ENCODE measurements around the gene CDS2. TPM values are rescaled to one million over a fixed set of nuclear protein-coding genes. Genes with fewer than 3 reads are reported as not detected.

CDS2 gene
- total RNA-seq, 1 experiment from 2014 or later, result 37.5 TPM

- TF ChIP-seq POLR2AphosphoS5 (IDR thresholded peaks at IDR 0.05; ENCODE audit: low read depth, low read length) (no peak), EZH2 (IDR thresholded peaks at IDR 0.05) (no peak), TCF7L2 (IDR thresholded peaks at IDR 0.05; ENCODE audit: borderline replicate concordance, extremely low read depth, insufficient read depth, insufficient read length) (no peak), REST (IDR thresholded peaks at IDR 0.05; ENCODE audit: low read depth) (no peak), RAD21 (IDR thresholded peaks at IDR 0.05; ENCODE audit: low read depth) (no peak), SIN3A (IDR thresholded peaks at IDR 0.05; ENCODE audit: low read depth) (no peak), CBX3 (IDR thresholded peaks at IDR 0.05; ENCODE audit: low read depth) (no peak), FOSL1 (IDR thresholded peaks at IDR 0.05; ENCODE audit: low read depth) (no peak), SP1 (IDR thresholded peaks at IDR 0.05; ENCODE audit: low read depth) (no peak), POLR2A (IDR thresholded peaks at IDR 0.05; ENCODE audit: borderline replicate concordance, extremely low read depth, insufficient read depth, insufficient read length) (no peak), ZNF274 (IDR thresholded peaks at IDR 0.05; ENCODE audit: low read depth, low read length) (no peak), YY1 (IDR thresholded peaks at IDR 0.05; ENCODE audit: extremely low read depth, insufficient replicate concordance, low read depth, low read length) (no peak)
- H3K4me3 ChIP-seq (replicated peaks in 1 of 2; ENCODE audit: low read depth in 1 of 2, low read length in 2 of 2), result no peak overlapping the region
- H3K9ac ChIP-seq (ENCODE audit: low read length), result no peak overlapping the region
- no peak overlapping the region for H3K4me2 ChIP-seq (ENCODE audit: low read length)
- CTCF ChIA-PET, result no interaction called here
- ATAC-seq (no peak), DNase-seq (ENCODE audit: low read depth, low spot score) (no peak)
- POLR2A ChIA-PET, result interaction anchor here (2.2 kb wide), 1 partner anchor 14 kb away, joined by 5 read pairs; the partner anchor contains the start of gene CDS2
- H4K20me1 ChIP-seq (ENCODE audit: insufficient read depth), result no peaks in the 10 kb centered on the region
- H2AFZ ChIP-seq (ENCODE audit: low read depth, low read length, poor library complexity, severe bottlenecking), result no peak overlapping the region
- intact Hi-C loops (cut with micrococcal nuclease), result no loop called here
- H3K9me2 ChIP-seq (ENCODE audit: insufficient read depth), result no peaks in the 10 kb centered on the region
- H3K27ac ChIP-seq (ENCODE audit: low read depth, low read length), result no peak overlapping the region
- peaks cover 40% of the 10 kb centered on the region for H3K79me2 ChIP-seq (ENCODE audit: insufficient read depth, low read length)
- RAD21 ChIA-PET (ENCODE audit: low non-redundant PET in 1 of 2, low total read pairs in 2 of 2, uncharacterized antibody in 2 of 2, unreplicated experiment in 2 of 2), result no interaction called here
- BruUV-seq (replicated peaks), result no TSS peak
- no peaks in the 10 kb centered on the region for H3K9me3 ChIP-seq (ENCODE audit: control insufficient read depth in 1 of 2, insufficient read depth in 1 of 2, low read depth in 1 of 2, low read length in 2 of 2)
- no peaks in the 10 kb centered on the region for H3K4me1 ChIP-seq (ENCODE audit: control insufficient read depth in 1 of 2, insufficient read depth in 2 of 2, low read length in 2 of 2)
- no peaks in the 10 kb centered on the region for H3K36me3 ChIP-seq (ENCODE audit: control insufficient read depth in 1 of 2, insufficient read depth in 2 of 2, low read length in 2 of 2)
- no peaks in the 10 kb centered on the region for H3K27me3 ChIP-seq (ENCODE audit: insufficient read depth, low read length)
These were observed 13.4 kb downstream of the CDS2 start for GRCh38 chr20:5140195-5140594.
